ENCODE measurements around the gene FCGR3B.
"Not testable (repeated sequence)": the region's sequence is repeated elsewhere in the genome, so short reads cannot be mapped to it uniquely, and the experiment has no call there.

DNA sequence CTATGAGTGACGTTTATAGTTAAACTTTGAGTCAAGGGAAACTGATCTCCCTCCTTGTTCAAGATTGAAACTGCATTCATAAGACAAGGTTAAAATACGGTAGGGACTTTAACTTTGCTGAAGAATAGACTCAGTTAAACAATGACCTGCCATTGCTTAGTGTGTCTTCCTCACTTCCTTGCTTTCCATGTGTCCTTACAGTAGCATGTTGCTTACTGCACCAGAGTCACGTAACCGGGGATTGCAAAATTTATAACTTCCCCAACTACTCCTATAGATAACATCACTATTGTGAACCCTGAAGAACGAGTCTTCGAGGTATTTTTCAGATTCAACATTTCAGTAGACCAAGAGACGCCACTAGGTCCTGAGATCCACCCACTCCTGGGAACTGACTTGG, 22.6 kb upstream of the FCGR3B start:
- not testable (repeated sequence) for TF ChIP-seq POLR2A (IDR thresholded peaks at IDR 0.05)
- TF ChIP-seq, protein P1, sequence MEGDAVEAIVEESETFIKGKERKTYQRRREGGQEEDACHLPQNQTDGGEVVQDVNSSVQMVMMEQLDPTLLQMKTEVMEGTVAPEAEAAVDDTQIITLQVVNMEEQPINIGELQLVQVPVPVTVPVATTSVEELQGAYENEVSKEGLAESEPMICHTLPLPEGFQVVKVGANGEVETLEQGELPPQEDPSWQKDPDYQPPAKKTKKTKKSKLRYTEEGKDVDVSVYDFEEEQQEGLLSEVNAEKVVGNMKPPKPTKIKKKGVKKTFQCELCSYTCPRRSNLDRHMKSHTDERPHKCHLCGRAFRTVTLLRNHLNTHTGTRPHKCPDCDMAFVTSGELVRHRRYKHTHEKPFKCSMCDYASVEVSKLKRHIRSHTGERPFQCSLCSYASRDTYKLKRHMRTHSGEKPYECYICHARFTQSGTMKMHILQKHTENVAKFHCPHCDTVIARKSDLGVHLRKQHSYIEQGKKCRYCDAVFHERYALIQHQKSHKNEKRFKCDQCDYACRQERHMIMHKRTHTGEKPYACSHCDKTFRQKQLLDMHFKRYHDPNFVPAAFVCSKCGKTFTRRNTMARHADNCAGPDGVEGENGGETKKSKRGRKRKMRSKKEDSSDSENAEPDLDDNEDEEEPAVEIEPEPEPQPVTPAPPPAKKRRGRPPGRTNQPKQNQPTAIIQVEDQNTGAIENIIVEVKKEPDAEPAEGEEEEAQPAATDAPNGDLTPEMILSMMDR (IDR thresholded peaks at IDR 0.05) = not testable (repeated sequence)

All from testis (tissue), 2 donors.